GM21576 (cell line): Measurements from ENCODE around the gene PANK2.
"Not testable (repeated sequence)": the region's sequence is repeated elsewhere in the genome, so short reads cannot be mapped to it uniquely, and the experiment has no call there.

ENCODE experiments used
- ATAC-seq: cut with Tn5 transposase; IDR thresholded peaks from one replicate; pipeline ENCODE4 v1.9.1; 2021; ENCODE audit warnings: mild to moderate bottlenecking, moderate library complexity; ENCODE audit not compliant: unreplicated experiment

PANK2 gene

DNA sequence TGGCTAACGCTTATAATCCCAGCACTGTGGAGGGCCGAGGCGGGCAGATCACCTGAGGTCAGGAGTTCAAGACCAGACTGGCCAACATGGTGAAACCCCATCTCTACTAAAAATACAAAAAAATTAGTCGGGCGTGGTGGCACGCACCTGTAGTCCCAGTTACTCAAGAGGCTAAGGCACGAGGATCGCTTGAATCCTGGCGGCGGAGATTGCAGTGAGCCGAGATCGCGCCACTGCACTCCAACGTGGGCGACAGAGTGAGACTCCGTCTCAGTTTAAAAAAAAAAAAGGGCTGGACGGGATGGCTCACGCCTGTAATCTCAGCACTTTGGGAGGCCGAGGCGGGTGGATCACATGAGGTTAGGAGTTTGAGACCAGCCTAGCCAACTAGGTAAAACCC is 83.4 kb downstream of the PANK2 start:
- not testable (repeated sequence) for ATAC-seq

DNA sequence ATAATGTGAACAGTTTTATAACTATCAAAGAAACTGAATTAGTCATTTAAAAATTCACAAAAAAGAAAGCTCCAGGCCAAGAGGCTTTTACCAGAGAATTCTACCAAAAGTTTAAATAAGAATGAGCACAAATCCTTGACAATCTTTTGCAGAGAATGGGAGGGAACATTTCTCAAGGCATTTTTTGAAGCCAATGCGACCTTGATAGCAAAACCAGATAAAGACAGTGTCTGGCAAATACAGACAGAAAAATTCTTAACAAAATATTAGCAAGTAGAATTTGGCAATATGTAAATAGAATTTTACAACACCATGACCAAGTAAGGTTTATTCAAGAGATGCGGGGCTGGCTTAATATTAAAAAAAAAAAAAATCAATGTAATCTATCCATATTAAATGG is 84.5 kb downstream of the PANK2 start:
- no peak for ATAC-seq

DNA sequence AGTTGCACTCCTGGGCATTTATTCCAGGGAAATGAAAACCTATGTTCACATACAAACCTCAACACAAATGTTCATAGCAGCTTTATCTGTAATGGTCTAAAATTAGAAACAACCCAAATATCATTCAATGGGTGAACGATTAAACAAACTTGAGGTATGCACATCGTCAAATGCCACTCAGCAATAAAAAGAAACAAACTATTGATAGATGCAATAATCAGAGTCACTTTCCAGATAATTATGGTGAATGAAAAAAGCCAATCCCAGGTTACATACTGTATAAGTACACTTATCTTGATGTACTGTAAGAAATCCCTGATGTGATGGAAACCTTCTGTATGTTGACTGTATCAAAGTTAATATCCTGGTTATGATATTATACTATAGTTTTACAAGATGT is 87.3 kb downstream of the PANK2 start:
- ATAC-seq: no peak
